HepG2 (cell line): ENCODE measurements around the gene C22orf31. TPM values are rescaled to one million over a fixed set of nuclear protein-coding genes. Genes with fewer than 3 reads are reported as not detected.
A peak's percentile ranks its signal among the peaks of the same experiment; 100 is the strongest.

Source experiments
- DDIT3 ChIP-seq: sonication (generic); formaldehyde crosslinking; IDR thresholded peaks from 2 replicates; pipeline ENCODE4 v1.4.0; 2020; ENCODE audit warnings: mild to moderate bottlenecking, missing genetic modification reagents
- E2F5 ChIP-seq: sonication (generic); formaldehyde crosslinking; conservative IDR thresholded peaks from 2 replicates; pipeline ENCODE4 v1.4.0; 2020; ENCODE audit warnings: missing genetic modification reagents
- ISL2 ChIP-seq: sonication (generic); formaldehyde crosslinking; IDR thresholded peaks from 2 replicates; pipeline ENCODE4 v1.5.0; 2020; ENCODE audit warnings: missing genetic modification reagents
- KAT8 ChIP-seq: IDR thresholded peaks from 2 replicates; pipeline ENCODE4 v1.6.1; 2016; ENCODE audit warnings: missing genetic modification reagents, missing compliant biosample characterization
- MAX ChIP-seq: IDR thresholded peaks from 2 replicates; pipeline ENCODE4 v1.6.1; 2012; ENCODE audit warnings: inconsistent platforms
- NFKB2 ChIP-seq: sonication (generic); formaldehyde crosslinking; IDR thresholded peaks from 2 replicates; pipeline ENCODE4 v1.4.0; 2020; ENCODE audit warnings: missing genetic modification reagents, borderline replicate concordance
- POLR2G ChIP-seq: fragments of 200-400 bp; formaldehyde crosslinking; IDR thresholded peaks from 2 replicates; pipeline ENCODE4 v1.6.1; 2018; ENCODE audit warnings: mild to moderate bottlenecking, low read depth, low read length, moderate library complexity
- RARG ChIP-seq: sonication (generic); formaldehyde crosslinking; IDR thresholded peaks from 2 replicates; pipeline ENCODE4 v1.4.0; 2020; ENCODE audit warnings: low read depth, mild to moderate bottlenecking, missing genetic modification reagents
- RXRA ChIP-seq: sonication (generic); formaldehyde crosslinking; IDR thresholded peaks from 2 replicates; pipeline ENCODE4 v1.5.1; 2020; ENCODE audit warnings: missing genetic modification reagents
- SKI ChIP-seq: fragments of 450-650 bp; IDR thresholded peaks from one replicate; pipeline ENCODE4 v1.6.1; 2018; ENCODE audit warnings: mild to moderate bottlenecking; ENCODE audit not compliant: partially characterized antibody
- TFDP2 ChIP-seq: sonication (generic); formaldehyde crosslinking; IDR thresholded peaks from 2 replicates; pipeline ENCODE4 v1.4.0; 2020; ENCODE audit warnings: missing genetic modification reagents
- YY1 ChIP-seq: IDR thresholded peaks from 2 replicates; pipeline ENCODE4 v1.6.1; 2011; ENCODE audit warnings: low read length, low read depth, moderate library complexity, mild to moderate bottlenecking; ENCODE audit not compliant: insufficient read depth, insufficient replicate concordance
- ZBTB14 ChIP-seq: sonication (generic); formaldehyde crosslinking; IDR thresholded peaks from 2 replicates; pipeline ENCODE4 v1.4.0; 2020; ENCODE audit warnings: missing genetic modification reagents
- ZBTB37 ChIP-seq: sonication (generic); formaldehyde crosslinking; IDR thresholded peaks from 2 replicates; pipeline ENCODE4 v1.4.0; 2020; ENCODE audit warnings: mild to moderate bottlenecking, missing genetic modification reagents
- ZNF331 ChIP-seq: sonication (generic); formaldehyde crosslinking; IDR thresholded peaks from 2 replicates; pipeline ENCODE4 v1.4.0; 2020; ENCODE audit warnings: missing genetic modification reagents
- ZNF768 ChIP-seq: sonication (generic); formaldehyde crosslinking; IDR thresholded peaks from 2 replicates; pipeline ENCODE4 v1.4.0; 2020; ENCODE audit warnings: missing genetic modification reagents
- ZNF800 ChIP-seq: sonication (generic); formaldehyde crosslinking; IDR thresholded peaks from 2 replicates; pipeline ENCODE4 v1.4.0; 2020; ENCODE audit warnings: missing genetic modification reagents
- ZXDC ChIP-seq: sonication (generic); formaldehyde crosslinking; IDR thresholded peaks from 2 replicates; pipeline ENCODE4 v1.5.0; 2020; ENCODE audit warnings: mild to moderate bottlenecking, missing genetic modification reagents
- polyA plus RNA-seq, 8 experiments: library from polyadenylated mRNA; depleted of rRNA in 3 of 8; stranded (reverse) in 7 of 8; unstranded in 1 of 8; fragments of >200 nt; fragmentation: Illumina TruSeq in 4 of 8; extraction: Trizol in 4 of 8; gene quantifications; 2 replicates each; pipeline versions ENCODE4 v1.2.1 to v1.2.3, GENCODE V29; 2011 to 2016; ENCODE audit warnings: low read depth in 4 of 8, missing spikeins in 1 of 8, mixed read lengths in 1 of 8; ENCODE audit not compliant: insufficient read depth in 1 of 8
- total RNA-seq, 5 experiments: library from RNA; depleted of rRNA; stranded (reverse); fragments of >200 nt; fragmentation: Illumina TruSeq; extraction: Trizol; gene quantifications; 2 replicates each; pipeline ENCODE4 v1.2.3, GENCODE V29; 2016; ENCODE audit warnings: low read depth in 1 of 5

C22orf31 gene
- total and polyA plus RNA-seq, 2 of the 13 experiments (the other 11 are each of a cell fraction or from before 2014, with no cell fraction given): not detected

GRCh38 chr22:29071261-29072045 is 9.8 kb upstream of the C22orf31 start (continued):
- TF ChIP-seq POLR2G (peak; percentile 73), E2F5 (CRISPR knock-in tag) (peak; percentile 55), SKI (no peak), MAX (peak; percentile 77), ZXDC (CRISPR knock-in tag) (no peak), ZNF768 (CRISPR knock-in tag) (peak; percentile 56; the same call in 1 of the 2 replicates), ZBTB14 (CRISPR knock-in tag) (peak; percentile 15; the same call in 1 of the 2 replicates), RARG (no peak), DDIT3 (CRISPR knock-in tag) (no peak), ZBTB37 (CRISPR knock-in tag) (no peak), RXRA (CRISPR knock-in tag) (peak; percentile 60), YY1 (peak; percentile 36), ZNF800 (CRISPR knock-in tag) (peak; percentile 91), KAT8 (CRISPR knock-in tag) (0 out of 2 replicates have a peak, but pooled peaks have one; percentile 25), ISL2 (CRISPR knock-in tag) (peak; percentile 29; the same call in 1 of the 2 replicates), TFDP2 (CRISPR knock-in tag) (peak; percentile 92), ZNF331 (CRISPR knock-in tag) (0 out of 2 replicates have a peak, but pooled peaks have one; percentile 35), NFKB2 (CRISPR knock-in tag) (no peak)
